SW480 (cell line): ENCODE results near the gene ATP8B1.
"Not testable (repeated sequence)": the region's sequence is repeated elsewhere in the genome, so short reads cannot be mapped to it uniquely, and the experiment has no call there.

Experiments used
- DNase-seq: peaks from one replicate; pipeline ENCODE4 v3.0.0-alpha.2; 2016; ENCODE audit warnings: low spot score

Gene ATP8B1

GRCh38 chr18:57660961-57661360, 142.2 kb downstream of the ATP8B1 start:
- no peak for DNase-seq

GRCh38 chr18:57659460-57660102, 143.5 kb downstream of the ATP8B1 start:
- no peak for DNase-seq

GRCh38 chr18:57657542-57657941, 145.6 kb downstream of the ATP8B1 start:
- no peak for DNase-seq

GRCh38 chr18:57655740-57656139, 147.4 kb downstream of the ATP8B1 start:
- no peak for DNase-seq

GRCh38 chr18:57651914-57652313, 151.2 kb downstream of the ATP8B1 start:
- no peak for DNase-seq

GRCh38 chr18:57649556-57650500, 153.3 kb downstream of the ATP8B1 start:
- no peak for DNase-seq

- no peak for DNase-seq
Measured at GRCh38 chr18:57648414-57648813, 154.7 kb downstream of the ATP8B1 start.

GRCh38 chr18:57644540-57644939, 158.6 kb downstream of the ATP8B1 start:
- DNase-seq = no peak

- DNase-seq = not testable (repeated sequence)
Measured at GRCh38 chr18:57643726-57644125, 159.4 kb downstream of the ATP8B1 start.

GRCh38 chr18:57642462-57642861, 160.7 kb downstream of the ATP8B1 start:
- DNase-seq = not testable (repeated sequence)

GRCh38 chr18:57640749-57641148, 162.4 kb downstream of the ATP8B1 start:
- no peak for DNase-seq

- DNase-seq = no peak
Measured at GRCh38 chr18:57640236-57640635, 162.9 kb downstream of the ATP8B1 start.

- no peak for DNase-seq
Measured at GRCh38 chr18:57635003-57635822, 167.9 kb downstream of the ATP8B1 start.

- DNase-seq = no peak
Measured at GRCh38 chr18:57631697-57632096, 171.4 kb downstream of the ATP8B1 start.

- DNase-seq = no peak
Measured at GRCh38 chr18:57630754-57631595, 172.1 kb downstream of the ATP8B1 start.

GRCh38 chr18:57630002-57630753, 172.9 kb downstream of the ATP8B1 start:
- DNase-seq = peak; percentile 84

GRCh38 chr18:57629422-57629821, 173.7 kb downstream of the ATP8B1 start:
- no peak for DNase-seq

GRCh38 chr18:57627488-57627887, 175.6 kb downstream of the ATP8B1 start:
- DNase-seq = peak; percentile 42

GRCh38 chr18:57624988-57625387, 178.1 kb downstream of the ATP8B1 start:
- DNase-seq = no peak

GRCh38 chr18:57621246-57621604, 181.9 kb downstream of the ATP8B1 start:
- no peak for DNase-seq

GRCh38 chr18:57619876-57620275, 183.2 kb downstream of the ATP8B1 start:
- DNase-seq = no peak
